ENCODE measurements around the gene CIC. TPM values are rescaled to one million over a fixed set of nuclear protein-coding genes. Genes with fewer than 3 reads are reported as not detected.

CIC gene
- total and polyA plus RNA-seq, 9 of the 15 experiments (the other 6 are each of a cell fraction or from before 2014, with no cell fraction given): 0.07 to 44.7 (median 8.6) TPM

GRCh38 chr19:42295831-42296525, 26.9 kb downstream of the CIC start (continued):
- TF ChIP-seq BCLAF1 (IDR thresholded peaks at IDR 0.05; ENCODE audit: borderline replicate concordance in 1 of 2, control insufficient read depth in 1 of 2, low read depth in 2 of 2, low read length in 1 of 2) (no peak), JUNB (CRISPR knock-in tag; conservative IDR thresholded peaks at IDR 0.05) (no peak), MBD2 (IDR thresholded peaks at IDR 0.05; ENCODE audit: borderline replicate concordance, low read depth) (no peak), NFE2L1 (tag; IDR thresholded peaks at IDR 0.05; ENCODE audit: borderline replicate concordance, low read depth) (no peak), TFAM (CRISPR knock-in tag; conservative IDR thresholded peaks at IDR 0.05) (no peak), IFI16 (CRISPR knock-in tag; IDR thresholded peaks at IDR 0.05) (no peak), E2F5 (CRISPR knock-in tag; IDR thresholded peaks at IDR 0.05) (no peak), ZBTB17 (CRISPR knock-in tag; IDR thresholded peaks at IDR 0.05) (no peak), RCOR1 (IDR thresholded peaks at IDR 0.05; ENCODE audit: borderline replicate concordance in 1 of 2, low read depth in 2 of 2, low read length in 2 of 2) (0 out of 4 replicates have a peak, but pooled peaks of 1 of the 2 experiments have one; percentile 18), HINFP (tag; conservative IDR thresholded peaks at IDR 0.05; ENCODE audit: low read depth) (no peak), SMARCA4 (IDR thresholded peaks at IDR 0.05) (no peak), KLF16 (IDR thresholded peaks at IDR 0.05) (peak; percentile 52; the same call in 1 of the 2 replicates), ZNF311 (CRISPR knock-in tag; IDR thresholded peaks at IDR 0.05) (no peak), DPF2 (IDR thresholded peaks at IDR 0.05) (no peak), RFX1 (IDR thresholded peaks at IDR 0.05) (no peak), TFAP4 (CRISPR knock-in tag; IDR thresholded peaks at IDR 0.05; ENCODE audit: borderline replicate concordance) (peak; percentile 35; the same call in 1 of the 2 replicates), ZSCAN29 (IDR thresholded peaks at IDR 0.05) (no peak), HNRNPH1 (optimal IDR thresholded peaks at IDR 0.05; ENCODE audit: low read depth, low read length) (no peak), NR2C2 (CRISPR knock-in tag; IDR thresholded peaks at IDR 0.05) (no peak), NR2C2 (tag; IDR thresholded peaks at IDR 0.05) (no peak), SREBF2 (CRISPR knock-in tag; IDR thresholded peaks at IDR 0.05) (no peak), TAL1 (IDR thresholded peaks at IDR 0.05) (no peak), ZNF41 (CRISPR knock-in tag; conservative IDR thresholded peaks at IDR 0.05) (no peak), CCAR2 (IDR thresholded peaks at IDR 0.05; ENCODE audit: low read depth, low read length) (no peak)
